ENCODE results near the gene TDRD6. TPM values are rescaled to one million over a fixed set of nuclear protein-coding genes. Genes with fewer than 3 reads are reported as not detected.

Gene TDRD6
- total RNA-seq, 1 experiment from 2014 or later, result not detected

- TF ChIP-seq EZH2 (IDR thresholded peaks at IDR 0.05; ENCODE audit: borderline replicate concordance, low read depth, low read length, poor library complexity, severe bottlenecking) (no peak), CTCF (conservative IDR thresholded peaks at IDR 0.05; ENCODE audit: low read depth, low read length) (no peak)
- CTCF ChIA-PET, result no interaction called here
- POLR2A ChIA-PET (ENCODE audit: low non-redundant PET), result no interaction called here
- Histone ChIP-seq H3K4me1 (ENCODE audit: insufficient read depth, low read length, poor library complexity, severe bottlenecking) (no peaks in the 10 kb centered on the region), H3K27ac (ENCODE audit: low read depth, low read length, poor library complexity, severe bottlenecking) (no peak overlapping the region), H3K27me3 (replicated peaks; ENCODE audit: insufficient read depth, low read depth, low read length, poor library complexity) (peaks cover 11% of the 10 kb centered on the region), H3K9me3 (ENCODE audit: low read depth, low read length, poor library complexity, severe bottlenecking) (no peaks in the 10 kb centered on the region), H3K4me3 (ENCODE audit: low read depth, low read length, poor library complexity, severe bottlenecking) (no peak overlapping the region), H3K36me3 (ENCODE audit: insufficient read depth, low read length, poor library complexity, severe bottlenecking) (no peaks in the 10 kb centered on the region)
- BruUV-seq (replicated peaks), result no TSS peak
- DNase-seq (ENCODE audit: low spot score), result no peak
- intact Hi-C loops (cut with micrococcal nuclease; ENCODE audit: unreplicated experiment), result no loop called here
Measured at GRCh38 chr6:46689657-46690056, 2.0 kb downstream of the TDRD6 start.

- no peak overlapping the region for H3K4me3 ChIP-seq (ENCODE audit: low read depth, low read length, poor library complexity, severe bottlenecking)
- intact Hi-C loops (cut with micrococcal nuclease; ENCODE audit: unreplicated experiment), result no loop called here
- BruUV-seq (replicated peaks), result no TSS peak
- TF ChIP-seq CTCF (conservative IDR thresholded peaks at IDR 0.05; ENCODE audit: low read depth, low read length), result no peak
- no peak for TF ChIP-seq EZH2 (IDR thresholded peaks at IDR 0.05; ENCODE audit: borderline replicate concordance, low read depth, low read length, poor library complexity, severe bottlenecking)
- H3K27ac ChIP-seq (ENCODE audit: low read depth, low read length, poor library complexity, severe bottlenecking), result no peak overlapping the region
- ChIA-PET CTCF (no interaction called here), POLR2A (ENCODE audit: low non-redundant PET) (no interaction called here)
- peaks cover 14% of the 10 kb centered on the region for H3K27me3 ChIP-seq (replicated peaks; ENCODE audit: insufficient read depth, low read depth, low read length, poor library complexity)
- no peaks in the 10 kb centered on the region for H3K36me3 ChIP-seq (ENCODE audit: insufficient read depth, low read length, poor library complexity, severe bottlenecking)
- no peak for DNase-seq (ENCODE audit: low spot score)
- no peaks in the 10 kb centered on the region for H3K9me3 ChIP-seq (ENCODE audit: low read depth, low read length, poor library complexity, severe bottlenecking)
- H3K4me1 ChIP-seq (ENCODE audit: insufficient read depth, low read length, poor library complexity, severe bottlenecking), result no peaks in the 10 kb centered on the region
Measured at GRCh38 chr6:46690141-46690755, 2.6 kb downstream of the TDRD6 start.

GRCh38 chr6:46690911-46691451 lies 3.3 kb downstream of the TDRD6 start:
- H3K4me1 ChIP-seq (ENCODE audit: insufficient read depth, low read length, poor library complexity, severe bottlenecking), result no peaks in the 10 kb centered on the region
- CTCF ChIA-PET, result no interaction called here
- H3K4me3 ChIP-seq (ENCODE audit: low read depth, low read length, poor library complexity, severe bottlenecking), result no peak overlapping the region
- no peak for DNase-seq (ENCODE audit: low spot score)
- POLR2A ChIA-PET (ENCODE audit: low non-redundant PET), result no interaction called here
- H3K36me3 ChIP-seq (ENCODE audit: insufficient read depth, low read length, poor library complexity, severe bottlenecking), result no peaks in the 10 kb centered on the region
- intact Hi-C loops (cut with micrococcal nuclease; ENCODE audit: unreplicated experiment), result no loop called here
- no peak overlapping the region for H3K27ac ChIP-seq (ENCODE audit: low read depth, low read length, poor library complexity, severe bottlenecking)
- no TSS peak for BruUV-seq (replicated peaks)
- H3K9me3 ChIP-seq (ENCODE audit: low read depth, low read length, poor library complexity, severe bottlenecking), result no peaks in the 10 kb centered on the region
- TF ChIP-seq CTCF (conservative IDR thresholded peaks at IDR 0.05; ENCODE audit: low read depth, low read length) (no peak), EZH2 (IDR thresholded peaks at IDR 0.05; ENCODE audit: borderline replicate concordance, low read depth, low read length, poor library complexity, severe bottlenecking) (no peak)
- H3K27me3 ChIP-seq (replicated peaks; ENCODE audit: insufficient read depth, low read depth, low read length, poor library complexity), result peaks cover 14% of the 10 kb centered on the region

Measured in A673 (cell line).